NCI-H510A treated with DMSO at 0.1 percent for 48 hours (cell line): ENCODE measurements around the gene TMEM245.
A peak's percentile ranks its signal among the peaks of the same experiment; 100 is the strongest.

Experiments
- DNase-seq: peaks from one replicate; lab custom pipeline; 2025; lab: John Stamatoyannopoulos, UW

Gene TMEM245

GRCh38 chr9:109101202-109101595 lies 18.5 kb downstream of the TMEM245 start:
- DNase-seq: no peak

GRCh38 chr9:109100543-109101201 lies 19.1 kb downstream of the TMEM245 start:
- DNase-seq: no peak

GRCh38 chr9:109098960-109099308 lies 20.8 kb downstream of the TMEM245 start:
- peak; percentile 77 for DNase-seq

GRCh38 chr9:109098171-109098959 lies 21.4 kb downstream of the TMEM245 start:
- peak; percentile 77 for DNase-seq

- no peak for DNase-seq
These were observed 22.6 kb downstream of the TMEM245 start for GRCh38 chr9:109097146-109097545.

- no peak for DNase-seq
These were observed 24.4 kb downstream of the TMEM245 start for GRCh38 chr9:109095321-109095720.

GRCh38 chr9:109094268-109094667 lies 25.5 kb downstream of the TMEM245 start:
- DNase-seq: no peak

- DNase-seq: no peak
These were observed 27.2 kb downstream of the TMEM245 start for GRCh38 chr9:109092587-109092986.

- no peak for DNase-seq
These were observed 27.6 kb downstream of the TMEM245 start for GRCh38 chr9:109092051-109092580.

- no peak for DNase-seq
These were observed 31.5 kb downstream of the TMEM245 start for GRCh38 chr9:109088221-109088620.

- no peak for DNase-seq
These were observed 32.0 kb downstream of the TMEM245 start for GRCh38 chr9:109087795-109088194.

GRCh38 chr9:109086221-109086620 lies 33.5 kb downstream of the TMEM245 start:
- DNase-seq: no peak

GRCh38 chr9:109085510-109085909 lies 34.2 kb downstream of the TMEM245 start:
- no peak for DNase-seq

- DNase-seq: no peak
These were observed 35.8 kb downstream of the TMEM245 start for GRCh38 chr9:109083813-109084405.

- DNase-seq: no peak
These were observed 36.6 kb downstream of the TMEM245 start for GRCh38 chr9:109083141-109083540.

GRCh38 chr9:109082091-109082620 lies 37.6 kb downstream of the TMEM245 start:
- no peak for DNase-seq

GRCh38 chr9:109074236-109074889 lies 45.4 kb downstream of the TMEM245 start:
- DNase-seq: no peak

- DNase-seq: no peak
These were observed 46.8 kb downstream of the TMEM245 start for GRCh38 chr9:109072821-109073435.

- no peak for DNase-seq
These were observed 47.5 kb downstream of the TMEM245 start for GRCh38 chr9:109072133-109072692.

GRCh38 chr9:109068764-109069163 lies 51.0 kb downstream of the TMEM245 start:
- no peak for DNase-seq

- DNase-seq: no peak
These were observed 54.6 kb downstream of the TMEM245 start for GRCh38 chr9:109064963-109065702.
